ENCODE results near the gene ADGRF5.

- TF ChIP-seq, protein P1, sequence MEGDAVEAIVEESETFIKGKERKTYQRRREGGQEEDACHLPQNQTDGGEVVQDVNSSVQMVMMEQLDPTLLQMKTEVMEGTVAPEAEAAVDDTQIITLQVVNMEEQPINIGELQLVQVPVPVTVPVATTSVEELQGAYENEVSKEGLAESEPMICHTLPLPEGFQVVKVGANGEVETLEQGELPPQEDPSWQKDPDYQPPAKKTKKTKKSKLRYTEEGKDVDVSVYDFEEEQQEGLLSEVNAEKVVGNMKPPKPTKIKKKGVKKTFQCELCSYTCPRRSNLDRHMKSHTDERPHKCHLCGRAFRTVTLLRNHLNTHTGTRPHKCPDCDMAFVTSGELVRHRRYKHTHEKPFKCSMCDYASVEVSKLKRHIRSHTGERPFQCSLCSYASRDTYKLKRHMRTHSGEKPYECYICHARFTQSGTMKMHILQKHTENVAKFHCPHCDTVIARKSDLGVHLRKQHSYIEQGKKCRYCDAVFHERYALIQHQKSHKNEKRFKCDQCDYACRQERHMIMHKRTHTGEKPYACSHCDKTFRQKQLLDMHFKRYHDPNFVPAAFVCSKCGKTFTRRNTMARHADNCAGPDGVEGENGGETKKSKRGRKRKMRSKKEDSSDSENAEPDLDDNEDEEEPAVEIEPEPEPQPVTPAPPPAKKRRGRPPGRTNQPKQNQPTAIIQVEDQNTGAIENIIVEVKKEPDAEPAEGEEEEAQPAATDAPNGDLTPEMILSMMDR (IDR thresholded peaks at IDR 0.05): no peak
- TF ChIP-seq POLR2A (IDR thresholded peaks at IDR 0.05): no peak
Measured at GRCh38 chr6:46821458-46821881, 100.3 kb downstream of the ADGRF5 start.

Measured in testis (tissue), 2 donors.